CMK (cell line): ENCODE results near the gene SPATA31A6.
"Not testable (repeated sequence)": the region's sequence is repeated elsewhere in the genome, so short reads cannot be mapped to it uniquely, and the experiment has no call there.

ENCODE experiments used
- DNase-seq: peaks from one replicate; pipeline ENCODE4 v3.0.0-alpha.2; 2010; ENCODE audit warnings: low read depth

The SPATA31A6 gene

GRCh38 chr9:42183359-42183758, at the start of gene SPATA31A6:
Gene SPATA31A6, plus strand, starts transcription at chr9:42183659. Its CDS starts 29 bp downstream, at chr9:42183688.
- not testable (repeated sequence) for DNase-seq

GRCh38 chr9:42160299-42160698, 23.2 kb upstream of the SPATA31A6 start:
- not testable (repeated sequence) for DNase-seq

- not testable (repeated sequence) for DNase-seq
Measured at GRCh38 chr9:42219861-42220260, 36.4 kb downstream of the SPATA31A6 start.

- DNase-seq, result not testable (repeated sequence)
Measured at GRCh38 chr9:42223230-42223629, 39.8 kb downstream of the SPATA31A6 start.

GRCh38 chr9:42233031-42233430, 49.6 kb downstream of the SPATA31A6 start:
- not testable (repeated sequence) for DNase-seq

- not testable (repeated sequence) for DNase-seq
Measured at GRCh38 chr9:42234610-42235009, 51.2 kb downstream of the SPATA31A6 start.

- DNase-seq, result not testable (repeated sequence)
Measured at GRCh38 chr9:42235352-42235991, 52.0 kb downstream of the SPATA31A6 start.

GRCh38 chr9:42236097-42236496, 52.6 kb downstream of the SPATA31A6 start:
- DNase-seq, result not testable (repeated sequence)

- not testable (repeated sequence) for DNase-seq
Measured at GRCh38 chr9:42237381-42237780, 53.9 kb downstream of the SPATA31A6 start.

GRCh38 chr9:42238862-42239261, 55.4 kb downstream of the SPATA31A6 start:
- not testable (repeated sequence) for DNase-seq
